ENCODE results near the gene DYNLRB1.

DYNLRB1 gene

DNA sequence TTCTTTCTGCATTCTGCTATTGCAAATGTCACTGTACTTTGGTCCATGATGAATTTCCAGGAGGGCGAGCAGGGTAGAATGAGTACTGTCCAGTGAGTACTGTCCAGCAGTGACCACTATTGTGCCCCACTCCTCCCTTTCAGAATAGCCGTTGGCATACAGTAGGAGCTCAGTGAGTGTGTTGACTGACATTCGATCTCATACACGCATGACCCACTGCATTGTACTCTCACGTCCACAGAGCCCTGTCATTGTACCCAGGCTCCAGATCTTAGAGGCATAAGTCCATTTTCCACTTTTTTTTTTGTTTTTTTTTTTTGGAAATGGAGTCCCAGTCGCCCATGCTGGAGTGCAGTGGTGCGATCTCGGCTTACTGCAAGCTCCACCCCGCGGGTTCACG lies 8.2 kb downstream of the DYNLRB1 start:
- H3K4me3 ChIP-seq (replicated peaks; ENCODE audit: low read depth, low read length), result no peak overlapping the region
- no peak for DNase-seq (ENCODE audit: extremely low read depth, low read depth)
- TF ChIP-seq, protein P1, sequence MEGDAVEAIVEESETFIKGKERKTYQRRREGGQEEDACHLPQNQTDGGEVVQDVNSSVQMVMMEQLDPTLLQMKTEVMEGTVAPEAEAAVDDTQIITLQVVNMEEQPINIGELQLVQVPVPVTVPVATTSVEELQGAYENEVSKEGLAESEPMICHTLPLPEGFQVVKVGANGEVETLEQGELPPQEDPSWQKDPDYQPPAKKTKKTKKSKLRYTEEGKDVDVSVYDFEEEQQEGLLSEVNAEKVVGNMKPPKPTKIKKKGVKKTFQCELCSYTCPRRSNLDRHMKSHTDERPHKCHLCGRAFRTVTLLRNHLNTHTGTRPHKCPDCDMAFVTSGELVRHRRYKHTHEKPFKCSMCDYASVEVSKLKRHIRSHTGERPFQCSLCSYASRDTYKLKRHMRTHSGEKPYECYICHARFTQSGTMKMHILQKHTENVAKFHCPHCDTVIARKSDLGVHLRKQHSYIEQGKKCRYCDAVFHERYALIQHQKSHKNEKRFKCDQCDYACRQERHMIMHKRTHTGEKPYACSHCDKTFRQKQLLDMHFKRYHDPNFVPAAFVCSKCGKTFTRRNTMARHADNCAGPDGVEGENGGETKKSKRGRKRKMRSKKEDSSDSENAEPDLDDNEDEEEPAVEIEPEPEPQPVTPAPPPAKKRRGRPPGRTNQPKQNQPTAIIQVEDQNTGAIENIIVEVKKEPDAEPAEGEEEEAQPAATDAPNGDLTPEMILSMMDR (IDR thresholded peaks at IDR 0.05; ENCODE audit: low read depth, low read length, missing control alignments), result no peak

GRCh38 chr20:34525342-34525708 lies 9.1 kb downstream of the DYNLRB1 start:
- no peak overlapping the region for H3K4me3 ChIP-seq (replicated peaks; ENCODE audit: low read depth, low read length)
- no peak for DNase-seq (ENCODE audit: extremely low read depth, low read depth)
- TF ChIP-seq, protein P1 (IDR thresholded peaks at IDR 0.05; ENCODE audit: low read depth, low read length, missing control alignments), result no peak

DNA sequence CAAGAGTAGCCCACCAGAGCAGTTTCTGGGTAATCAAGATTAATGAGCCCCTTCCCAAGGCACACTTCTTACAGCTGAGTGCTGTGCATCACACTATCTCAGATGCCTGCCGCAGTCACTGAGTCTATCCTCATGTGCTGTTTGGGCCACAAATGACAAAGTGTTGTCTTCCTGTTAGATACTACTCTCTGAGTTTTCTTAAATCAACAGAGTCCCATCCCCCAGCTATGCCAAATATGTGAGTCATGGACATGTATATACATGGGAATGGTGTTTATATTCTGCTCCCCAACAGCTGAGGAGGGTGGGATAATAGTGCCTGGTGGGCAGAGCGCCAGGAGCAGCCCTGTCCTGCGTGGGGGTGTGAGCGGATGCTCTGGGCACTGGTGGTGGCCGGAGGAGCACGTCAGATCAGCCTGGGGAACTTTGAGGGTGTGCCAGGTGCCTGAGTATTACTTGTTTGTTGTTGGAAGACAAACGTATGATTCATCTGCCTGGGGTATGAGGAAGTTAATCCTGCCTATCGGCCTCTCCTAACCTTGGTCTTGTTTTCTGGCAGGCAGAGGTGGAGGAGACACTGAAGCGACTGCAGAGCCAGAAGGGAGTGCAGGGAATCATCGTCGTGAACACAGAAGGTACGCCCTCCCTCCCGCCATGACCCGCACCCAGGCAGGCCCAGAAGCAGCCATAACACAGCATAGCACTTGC lies 9.6 kb downstream of the DYNLRB1 start:
- H3K4me3 ChIP-seq (replicated peaks; ENCODE audit: low read depth, low read length), result no peak overlapping the region
- TF ChIP-seq, protein P1 (IDR thresholded peaks at IDR 0.05; ENCODE audit: low read depth, low read length, missing control alignments), result no peak
- DNase-seq (ENCODE audit: extremely low read depth, low read depth), result peak; percentile 97

- DNase-seq (ENCODE audit: extremely low read depth, low read depth), result no peak
- no peak overlapping the region for H3K4me3 ChIP-seq (replicated peaks; ENCODE audit: low read depth, low read length)
- TF ChIP-seq, protein P1 (IDR thresholded peaks at IDR 0.05; ENCODE audit: low read depth, low read length, missing control alignments), result no peak
These were observed 10.2 kb downstream of the DYNLRB1 start for GRCh38 chr20:34526466-34526865.

GRCh38 chr20:34527016-34527415 lies 10.8 kb downstream of the DYNLRB1 start:
- TF ChIP-seq, protein P1 (IDR thresholded peaks at IDR 0.05; ENCODE audit: low read depth, low read length, missing control alignments), result no peak
- DNase-seq (ENCODE audit: extremely low read depth, low read depth), result no peak
- H3K4me3 ChIP-seq (replicated peaks; ENCODE audit: low read depth, low read length), result no peak overlapping the region

GRCh38 chr20:34528921-34529297 lies 12.7 kb downstream of the DYNLRB1 start:
- TF ChIP-seq, protein P1 (IDR thresholded peaks at IDR 0.05; ENCODE audit: low read depth, low read length, missing control alignments), result no peak
- H3K4me3 ChIP-seq (replicated peaks; ENCODE audit: low read depth, low read length), result no peak overlapping the region
- DNase-seq (ENCODE audit: extremely low read depth, low read depth), result no peak

- no peak overlapping the region for H3K4me3 ChIP-seq (replicated peaks; ENCODE audit: low read depth, low read length)
- TF ChIP-seq, protein P1 (IDR thresholded peaks at IDR 0.05; ENCODE audit: low read depth, low read length, missing control alignments), result no peak
- no peak for DNase-seq (ENCODE audit: extremely low read depth, low read depth)
These were observed 13.5 kb downstream of the DYNLRB1 start for GRCh38 chr20:34529742-34530141.
